ENCODE data around the gene SOBP.

DNA sequence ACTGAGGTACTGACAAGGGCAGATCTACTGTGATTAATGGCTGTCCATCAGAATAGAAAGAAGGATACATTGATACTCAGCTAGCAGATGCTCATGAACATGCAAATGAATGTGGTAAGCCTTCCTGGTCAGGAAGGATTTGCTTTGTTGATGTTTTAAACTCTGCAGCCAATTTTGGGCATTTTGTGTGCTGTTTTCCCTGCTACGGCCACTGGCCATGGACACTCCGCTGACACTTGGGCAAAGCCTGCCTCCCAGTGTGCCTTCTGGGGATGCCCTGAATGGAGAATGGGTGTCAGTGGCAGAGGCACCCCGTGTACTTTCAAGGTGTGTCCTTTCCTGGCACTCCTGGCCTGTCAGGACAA lies 113.1 kb downstream of the SOBP start:
- TF ChIP-seq CTCF (IDR thresholded peaks at IDR 0.05) (no peak), EP300 (IDR thresholded peaks at IDR 0.05) (no peak), POLR2A (IDR thresholded peaks at IDR 0.05) (no peak)

Data from tibial nerve (tissue), 4 donors.